HG03103 (cell line): ENCODE results near the gene SPATA3.
"Not testable (repeated sequence)": the region's sequence is repeated elsewhere in the genome, so short reads cannot be mapped to it uniquely, and the experiment has no call there.

Experiments used
- ATAC-seq: cut with Tn5 transposase; IDR thresholded peaks from one replicate; pipeline ENCODE4 v1.9.1; 2021; ENCODE audit warnings: low read depth; ENCODE audit not compliant: unreplicated experiment

SPATA3 gene

DNA sequence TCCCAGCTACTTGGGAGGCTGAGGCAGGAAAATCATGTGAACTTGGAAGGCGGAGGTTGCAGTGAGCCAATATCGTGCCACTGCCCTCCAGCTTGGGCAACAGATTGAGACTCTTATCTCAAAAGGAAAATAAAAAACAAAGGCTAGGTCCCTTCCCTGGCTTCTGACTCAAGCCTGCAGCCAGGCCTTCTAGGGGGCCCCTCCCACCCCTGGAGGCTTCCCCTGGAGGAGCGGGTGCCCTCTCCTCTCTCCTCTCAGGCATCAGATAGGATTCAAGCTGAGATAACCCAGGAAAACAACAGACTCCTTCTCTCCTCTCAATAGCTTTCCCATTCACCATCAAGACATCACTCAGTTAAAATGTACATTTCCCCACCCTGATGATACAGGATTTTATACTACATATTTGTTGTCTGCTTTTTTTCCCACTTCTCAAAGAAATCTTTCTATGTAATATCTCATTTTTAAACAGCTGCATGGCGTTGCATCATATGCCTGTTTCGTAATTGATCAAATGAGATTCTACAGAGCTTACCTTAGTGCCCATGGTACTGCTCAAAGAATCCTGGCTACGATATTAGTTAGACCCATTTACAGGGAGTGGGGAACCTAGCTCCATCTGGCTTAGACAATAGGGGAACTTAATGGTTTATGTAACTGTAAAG, 20.8 kb downstream of the SPATA3 start:
- no peak for ATAC-seq

DNA sequence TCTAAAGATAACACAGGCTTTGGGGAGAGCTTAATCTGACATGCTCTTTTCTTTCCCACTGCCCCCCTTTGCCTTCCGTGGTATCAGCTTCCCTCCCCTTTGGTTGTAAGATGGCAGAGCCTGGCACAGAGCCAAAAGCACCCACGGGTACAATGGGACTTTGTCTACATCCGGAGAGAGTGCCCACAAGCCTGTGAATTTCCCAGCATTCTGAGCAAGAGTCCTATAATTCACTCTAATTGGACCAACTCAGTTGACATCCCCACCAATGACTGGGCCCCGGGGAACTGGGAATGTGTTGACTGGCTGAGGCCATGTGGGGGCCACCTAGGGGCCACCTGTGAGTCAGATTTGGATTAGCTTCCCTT, 21.3 kb downstream of the SPATA3 start:
- ATAC-seq = no peak

DNA sequence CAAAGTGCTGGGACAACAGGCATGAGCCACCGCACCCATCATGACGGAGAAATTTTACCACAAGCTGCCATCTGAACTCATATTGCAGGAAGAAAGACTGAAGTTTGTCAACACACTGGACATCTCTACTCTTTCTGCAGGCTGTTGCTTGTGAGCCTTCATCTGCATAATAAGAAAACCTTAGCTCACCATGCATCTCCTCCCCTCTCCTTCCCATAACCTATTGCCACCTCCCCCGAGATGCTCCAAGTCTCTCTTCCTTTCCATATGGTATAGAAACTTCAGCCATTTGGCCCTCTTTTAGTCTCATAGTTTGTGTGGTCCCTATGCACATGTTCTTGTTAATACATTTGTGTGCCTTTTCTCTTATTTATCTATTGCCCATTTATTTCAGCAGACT, 22.3 kb downstream of the SPATA3 start:
- no peak for ATAC-seq

DNA sequence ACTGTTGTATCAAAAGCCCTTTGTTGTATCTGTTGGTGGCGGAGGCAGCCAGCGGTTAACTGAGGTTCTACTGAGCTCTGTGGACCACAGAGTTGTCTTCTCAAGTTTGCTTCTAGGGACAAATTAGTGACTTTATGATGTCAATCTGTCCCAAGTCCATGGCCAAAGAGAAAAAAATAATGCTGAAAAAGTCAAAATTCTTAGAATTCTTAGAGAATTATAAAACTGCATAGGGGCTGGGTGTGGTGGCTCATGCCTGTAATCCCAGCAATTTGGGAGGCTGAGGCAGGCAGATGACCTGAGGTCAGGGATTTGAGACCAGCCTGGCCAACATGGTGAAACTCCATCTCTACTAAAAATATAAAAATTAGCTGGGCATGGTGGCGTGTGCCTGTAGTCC, 29.1 kb downstream of the SPATA3 start:
- not testable (repeated sequence) for ATAC-seq

DNA sequence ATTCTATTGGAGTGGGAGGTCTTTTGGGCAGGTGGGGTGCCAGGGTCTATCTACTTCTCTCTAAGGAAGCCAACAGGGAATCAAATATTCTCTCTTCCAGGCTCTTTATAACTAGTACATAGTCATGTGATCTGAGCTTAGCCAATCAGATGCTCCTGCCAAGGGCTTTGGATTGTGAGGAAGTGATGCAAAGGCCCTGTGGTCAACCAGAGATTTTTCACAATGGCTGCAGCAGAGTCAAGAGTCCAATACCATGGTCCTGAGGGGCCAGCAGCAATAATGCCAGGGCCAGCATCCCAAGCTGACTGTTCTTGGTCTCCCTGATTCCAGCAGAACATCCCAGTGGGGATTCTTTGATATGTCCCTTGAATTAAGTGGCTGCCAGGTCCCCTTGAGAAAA, 33.0 kb downstream of the SPATA3 start:
- no peak for ATAC-seq

DNA sequence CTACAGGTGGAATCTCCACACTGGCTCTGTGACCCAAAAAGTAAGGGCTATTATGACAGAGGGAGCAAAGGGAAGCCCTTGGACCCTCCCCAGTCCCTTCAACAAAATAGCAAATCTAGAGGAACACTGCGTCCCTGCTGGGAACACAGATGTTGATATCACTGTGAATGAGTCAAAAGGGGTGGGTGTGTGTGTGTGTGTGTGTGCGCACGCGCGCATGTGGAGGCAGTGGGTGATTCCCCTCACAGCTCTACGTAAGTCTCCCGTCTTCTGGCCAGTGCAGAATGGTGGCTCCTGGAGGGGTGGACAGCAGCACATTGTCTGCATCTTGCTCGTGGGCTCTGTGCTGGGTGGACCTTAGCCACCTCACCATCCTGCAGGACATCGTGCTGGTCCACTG, 33.6 kb downstream of the SPATA3 start:
- no peak for ATAC-seq

DNA sequence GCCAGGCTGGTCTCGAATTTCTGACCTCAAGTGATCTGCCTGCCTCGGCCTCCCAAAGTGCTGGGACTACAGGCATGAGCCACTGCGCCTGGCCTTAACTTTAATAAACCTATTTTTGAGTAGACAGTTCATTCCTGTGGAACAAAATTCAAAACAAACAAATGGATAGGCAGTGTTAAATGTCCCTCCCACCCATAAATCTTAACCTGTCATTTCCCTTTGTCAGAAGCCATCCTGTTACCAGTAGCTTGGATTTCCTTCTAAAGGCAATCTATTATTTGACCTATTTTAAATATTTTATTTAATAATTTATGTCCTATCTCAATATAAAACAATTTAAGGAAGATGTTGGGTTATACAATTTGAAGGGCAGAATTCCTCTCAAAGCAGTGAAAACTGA, 34.8 kb downstream of the SPATA3 start:
- no peak for ATAC-seq

DNA sequence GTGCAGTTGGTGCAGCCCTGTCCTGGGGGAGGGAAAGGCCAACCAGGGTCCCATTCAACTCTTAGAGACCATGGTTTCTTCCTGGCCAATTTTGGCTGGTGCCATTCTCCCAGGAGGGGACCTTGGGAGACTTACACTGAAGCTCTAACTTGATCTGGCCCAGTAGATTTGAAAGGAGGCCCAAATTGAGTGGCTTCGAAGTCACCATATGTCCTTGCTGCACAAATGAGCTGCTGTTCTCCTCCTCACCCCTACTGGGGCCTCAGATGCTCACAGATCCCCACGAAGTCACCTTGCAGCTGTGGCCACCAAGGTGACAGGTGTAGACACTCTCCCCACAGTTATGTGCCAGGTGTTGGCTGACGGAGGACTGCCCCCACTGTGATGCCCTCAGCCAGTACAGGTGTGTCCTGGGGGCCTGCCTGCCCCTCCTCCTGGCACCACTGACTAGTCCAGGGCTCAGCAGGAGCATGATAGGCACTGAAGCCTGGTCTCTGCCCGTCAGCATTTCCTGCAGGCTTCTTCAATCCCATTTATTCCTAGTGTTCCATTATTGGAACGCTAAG, 36.7 kb downstream of the SPATA3 start:
- no peak for ATAC-seq

DNA sequence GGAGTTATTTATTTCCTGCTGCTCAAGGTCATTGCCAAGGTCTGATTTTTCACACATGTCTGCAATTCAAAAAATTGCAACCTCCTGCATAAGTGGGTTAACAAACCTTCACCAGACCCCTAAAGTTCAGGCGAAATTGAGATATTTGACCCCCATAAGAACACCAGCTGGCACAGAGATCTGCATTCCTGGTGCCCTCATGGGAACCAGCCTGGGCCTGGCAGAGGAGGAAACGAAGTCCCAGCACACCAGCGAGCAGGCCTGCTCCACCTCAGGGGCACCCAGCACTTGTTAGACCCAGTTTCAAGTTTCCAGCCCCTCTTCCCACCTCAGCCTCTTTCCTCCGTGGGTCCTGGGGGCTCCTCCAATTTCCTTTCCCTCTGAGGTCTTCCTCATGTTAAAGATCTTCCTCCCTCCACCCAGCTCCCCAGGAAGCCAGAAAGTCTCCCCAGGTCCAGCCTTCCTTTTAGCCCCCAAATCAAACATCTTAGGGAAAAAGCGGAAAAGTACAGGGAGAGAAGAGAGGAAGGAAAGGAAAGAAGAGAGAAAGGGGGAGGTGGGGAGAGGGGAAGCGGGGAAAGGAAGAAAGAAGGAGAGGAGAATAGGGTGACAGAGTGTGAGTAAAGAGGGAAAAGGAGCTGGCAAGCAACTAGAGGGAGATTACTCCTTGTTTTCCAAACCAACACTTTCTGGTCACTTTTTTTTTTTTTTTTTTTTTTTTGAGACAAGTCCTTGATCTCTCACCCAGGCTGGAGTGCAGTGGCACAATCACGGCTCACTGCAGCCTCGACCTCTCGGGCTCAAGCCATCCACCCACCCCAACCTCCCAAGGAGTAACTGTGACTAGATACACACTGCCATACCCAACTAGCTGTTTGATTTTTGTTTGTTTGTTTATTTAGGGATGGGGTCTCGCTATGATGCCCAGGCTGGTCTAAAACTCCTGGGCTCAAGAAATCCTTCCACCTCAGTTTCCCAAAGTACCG, 37.5 kb downstream of the SPATA3 start:
- no peak for ATAC-seq

DNA sequence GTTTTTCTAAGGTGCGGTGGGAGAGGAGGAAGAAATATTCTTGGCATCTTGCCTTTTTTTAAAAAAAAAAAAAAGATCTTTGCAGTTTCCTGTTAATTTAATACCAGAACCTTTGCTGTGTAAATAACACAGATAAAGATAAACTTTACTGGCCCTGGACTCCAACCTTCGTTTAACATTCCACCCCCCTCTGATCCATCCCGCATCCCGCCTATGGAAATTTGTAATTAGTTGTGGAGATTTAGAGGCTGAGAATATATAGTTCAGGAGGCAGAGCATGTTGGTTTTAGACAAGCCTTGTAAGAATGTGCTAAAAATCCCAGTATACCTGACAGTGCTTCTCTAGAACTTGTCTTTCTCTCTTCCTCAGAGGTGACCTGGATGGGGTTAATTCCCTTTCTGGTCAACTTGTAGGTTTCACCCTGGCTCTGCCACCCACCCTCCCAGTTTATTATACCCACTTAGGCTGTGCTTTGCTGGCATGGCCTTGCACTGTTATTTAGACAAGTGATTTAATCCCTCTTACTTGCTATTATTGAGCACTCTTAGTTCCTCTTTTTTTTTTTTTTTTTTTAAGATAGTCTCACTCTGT, 38.5 kb downstream of the SPATA3 start:
- ATAC-seq = no peak

DNA sequence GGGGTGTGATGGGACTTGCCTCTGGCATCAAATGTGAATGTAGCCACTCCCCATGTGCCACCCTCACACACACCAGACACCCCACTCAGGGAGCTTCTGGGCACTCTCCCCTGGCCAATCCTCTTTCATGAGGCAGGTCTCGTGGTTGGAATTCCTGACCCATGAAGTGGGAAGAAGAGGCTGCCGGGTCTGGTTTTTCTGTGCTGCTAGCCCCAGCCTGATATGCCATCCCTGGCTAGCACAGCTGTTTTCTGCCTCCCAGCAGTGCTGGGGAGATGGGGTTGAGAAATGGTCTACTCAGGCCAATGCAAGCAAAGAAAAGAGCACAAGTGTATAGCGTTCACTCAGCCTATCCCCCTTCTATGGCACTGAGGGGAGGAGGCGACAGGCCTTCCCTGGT, 40.2 kb downstream of the SPATA3 start:
- no peak for ATAC-seq

DNA sequence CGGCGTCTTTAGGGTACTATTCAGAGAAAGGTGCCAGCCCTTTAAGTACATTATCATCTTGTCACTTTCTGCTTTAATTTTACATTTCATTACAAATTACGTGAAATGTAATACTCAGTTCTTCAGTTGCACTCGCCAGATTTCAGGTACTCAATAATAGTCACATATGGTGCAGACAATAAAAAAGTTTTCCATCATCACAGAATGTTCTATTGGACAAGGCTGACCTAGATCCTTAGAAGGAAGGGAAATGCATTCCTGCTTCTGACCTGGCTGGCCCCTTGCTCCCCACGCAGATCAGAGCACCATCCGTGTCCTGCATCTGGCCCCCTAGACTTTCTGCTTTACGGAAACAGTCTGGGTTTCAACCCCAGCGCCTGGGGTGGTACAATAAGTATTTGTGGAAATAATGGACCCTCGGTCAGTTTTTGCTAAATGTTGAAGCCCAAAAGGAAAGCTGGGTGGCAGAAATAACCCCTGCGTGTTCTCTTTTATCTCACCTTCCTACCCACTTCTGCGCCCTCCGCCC, 40.7 kb downstream of the SPATA3 start:
- ATAC-seq = no peak

DNA sequence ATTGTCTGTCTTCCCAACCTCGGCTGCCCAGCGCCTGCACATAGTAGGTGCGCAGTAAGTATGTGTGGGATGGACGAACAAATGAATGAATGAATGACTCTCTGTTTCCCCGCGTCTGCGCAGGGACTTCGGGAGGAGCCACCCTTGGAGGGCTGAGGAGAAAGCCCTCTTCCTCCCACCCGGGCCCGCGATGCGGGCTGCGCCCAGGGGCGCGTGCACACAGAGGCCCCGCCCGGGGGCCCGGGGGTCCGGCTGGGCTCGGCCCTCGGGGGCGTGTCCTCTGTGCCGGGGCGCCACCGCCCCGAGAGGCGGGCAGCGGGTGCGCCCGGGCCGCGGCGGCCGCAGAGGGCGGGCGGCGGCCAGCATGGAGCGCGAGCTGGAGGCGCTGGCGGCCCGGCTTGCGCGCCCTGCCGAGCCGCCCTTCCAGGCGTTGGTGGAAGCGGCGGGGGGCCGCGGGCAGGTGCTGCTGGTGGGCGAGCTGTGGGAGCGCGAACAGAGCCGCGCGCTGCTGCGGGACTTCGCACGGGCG, 41.3 kb downstream of the SPATA3 start, which contains the start of gene C2orf72:
Gene C2orf72 (plus strand): TSS at position 322 of the 529 bp plus-strand sequence. CDS start 43 bp downstream, at position 365.
- ATAC-seq = no peak

DNA sequence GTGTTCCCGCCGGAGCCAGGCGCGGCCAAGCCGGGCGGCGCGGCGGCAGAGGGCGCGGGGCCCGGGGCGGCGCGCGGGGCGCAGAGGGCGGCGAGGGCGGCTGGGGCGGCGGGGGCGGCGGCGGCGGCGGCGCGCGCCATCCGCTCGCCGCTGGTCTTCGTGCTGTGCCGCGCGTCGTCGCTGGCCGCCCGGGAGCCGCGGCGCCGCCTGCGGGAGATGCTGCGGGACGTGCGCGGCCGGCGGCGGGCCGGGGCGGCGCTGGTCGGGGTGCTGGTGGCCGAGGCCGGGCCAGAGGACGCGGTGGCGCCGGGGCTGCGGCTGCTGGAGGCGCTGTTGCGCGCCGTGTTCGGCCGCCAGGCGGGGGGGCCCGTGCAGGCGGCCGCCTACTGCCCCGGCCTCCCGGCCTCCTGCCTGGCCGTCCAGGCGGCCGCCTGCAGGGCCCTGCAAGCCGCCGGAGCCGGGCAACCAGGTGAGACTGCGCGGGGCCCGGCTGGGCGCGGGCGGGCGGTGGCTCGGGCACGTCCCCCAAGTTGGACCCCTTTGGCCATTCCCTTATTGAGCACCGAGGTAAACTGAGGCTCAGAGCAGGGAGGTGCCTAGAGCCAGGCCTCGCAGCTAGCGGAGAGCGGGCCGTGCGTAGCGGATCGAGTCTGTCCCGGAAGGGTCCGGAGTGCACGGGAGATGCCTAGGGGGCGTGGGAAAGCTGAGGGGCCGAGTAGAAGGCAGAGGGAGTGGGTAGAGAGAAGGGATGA, 42.0 kb downstream of the SPATA3 start:
- ATAC-seq = no peak

DNA sequence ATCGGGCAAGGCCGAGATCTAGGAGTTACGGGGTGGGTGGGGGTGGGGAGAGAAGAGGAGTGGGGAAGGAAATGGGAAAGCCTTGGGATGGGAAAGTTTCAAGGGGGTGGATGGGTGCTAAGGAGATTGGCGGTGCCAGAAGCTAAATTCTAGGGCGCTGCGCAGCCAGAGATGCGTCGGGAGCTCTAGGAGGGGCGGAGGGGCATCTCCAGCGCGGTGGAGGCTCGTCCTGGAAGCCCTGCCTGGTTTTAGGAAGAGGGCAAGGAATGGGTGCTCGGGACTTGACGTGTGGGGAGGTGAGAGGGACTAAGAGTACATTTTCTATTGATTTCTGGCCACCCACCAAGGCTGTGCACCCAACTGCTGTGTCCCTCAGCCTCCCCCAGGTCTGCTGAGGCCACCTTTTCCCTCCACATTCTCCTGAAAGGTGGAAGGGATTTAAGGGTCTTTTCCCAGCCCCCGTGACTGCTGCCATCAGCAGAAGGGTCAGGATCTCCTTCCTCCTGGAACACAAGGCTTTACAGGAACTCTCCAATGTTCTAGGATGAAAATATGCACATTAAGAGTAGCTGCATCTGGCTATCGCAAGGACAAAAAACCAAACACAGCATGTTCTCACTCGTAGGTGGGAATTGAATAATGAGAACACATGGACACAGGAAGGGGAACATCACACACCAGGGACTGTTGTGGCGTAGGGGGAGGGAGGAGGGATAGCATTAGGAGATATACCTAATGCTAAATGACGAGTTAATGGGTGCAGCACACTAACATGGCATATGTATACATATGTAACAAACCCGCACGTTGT, 42.8 kb downstream of the SPATA3 start:
- ATAC-seq = no peak

DNA sequence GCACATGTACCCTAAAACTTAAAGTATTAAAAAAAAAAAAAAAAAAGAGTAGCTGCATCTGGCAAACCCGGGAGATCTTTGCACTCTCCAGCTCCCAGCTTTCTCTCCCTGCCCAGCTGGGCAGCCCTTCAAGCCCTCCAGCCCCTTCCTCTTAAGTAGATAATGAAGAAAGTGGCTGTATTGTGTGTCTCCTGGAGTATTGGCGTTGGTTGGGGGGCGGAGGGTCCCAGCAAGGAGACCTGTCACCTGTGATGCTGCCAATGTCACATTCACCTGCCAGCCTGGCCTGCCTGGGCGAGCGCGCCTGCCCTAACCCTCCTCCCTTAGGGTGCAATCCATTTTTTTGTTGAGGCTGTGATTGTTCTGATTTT, 43.4 kb downstream of the SPATA3 start:
- no peak for ATAC-seq

DNA sequence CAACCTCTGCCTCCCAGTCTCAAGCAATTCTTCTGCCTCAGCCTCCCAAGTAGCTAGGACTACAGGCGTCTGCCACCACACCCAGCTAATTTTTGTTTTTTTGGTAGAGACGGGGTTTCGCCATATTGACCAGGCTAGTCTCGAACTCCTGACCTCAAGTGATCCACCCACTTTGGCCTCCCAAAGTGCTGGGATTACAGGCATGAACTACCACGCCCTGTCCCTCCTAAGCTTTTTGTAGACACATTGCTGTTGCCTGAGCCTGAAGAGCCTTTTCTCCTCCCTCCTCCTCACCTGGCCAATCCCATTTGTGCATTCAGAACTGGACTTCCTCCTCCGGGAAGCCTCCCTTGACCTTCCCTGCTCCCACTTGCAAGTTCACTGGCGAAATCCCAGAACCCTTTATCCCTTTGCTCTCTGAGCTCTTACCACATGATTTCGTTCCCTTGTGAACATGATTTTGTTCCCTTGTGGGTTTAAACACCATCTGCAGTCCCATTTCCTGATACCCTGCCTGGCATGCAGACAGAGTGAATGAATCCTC, 44.0 kb downstream of the SPATA3 start:
- no peak for ATAC-seq

DNA sequence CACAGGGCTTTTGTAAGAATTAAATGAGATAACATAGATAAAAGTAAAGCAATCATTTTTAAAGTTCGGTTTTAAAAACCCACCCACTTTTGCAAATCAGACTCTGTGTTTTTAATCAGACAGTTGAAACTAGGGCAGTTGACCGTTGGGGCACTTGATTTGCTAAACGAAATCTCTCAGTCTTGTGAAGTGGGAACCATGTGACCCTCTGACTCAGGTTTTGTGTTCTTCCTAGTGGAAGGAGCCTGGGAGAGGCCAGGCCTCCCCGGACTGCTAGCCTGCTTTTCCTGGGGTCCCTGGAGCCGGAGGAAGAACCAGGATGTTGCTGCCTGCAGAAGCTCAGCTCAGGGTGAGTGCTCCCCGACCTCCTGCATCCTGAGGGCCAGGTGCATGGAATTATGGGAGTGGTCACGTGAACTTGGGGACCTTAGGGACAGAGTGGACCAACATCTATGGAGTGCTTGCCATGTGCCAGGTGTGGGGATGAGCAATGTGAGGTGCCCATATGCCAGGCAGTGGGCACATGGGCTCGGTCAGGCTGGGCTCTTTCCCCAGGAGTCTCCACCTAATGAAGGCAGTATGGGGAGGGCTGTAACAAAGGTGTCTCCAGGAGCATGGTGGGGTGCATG, 45.3 kb downstream of the SPATA3 start:
- no peak for ATAC-seq
